Measurements from ENCODE around the gene PIGQ.

PIGQ gene

GRCh38 chr16:628321-629061 lies 58.7 kb downstream of the PIGQ start:
- no peak for DNase-seq (ENCODE audit: low read depth)

DNA sequence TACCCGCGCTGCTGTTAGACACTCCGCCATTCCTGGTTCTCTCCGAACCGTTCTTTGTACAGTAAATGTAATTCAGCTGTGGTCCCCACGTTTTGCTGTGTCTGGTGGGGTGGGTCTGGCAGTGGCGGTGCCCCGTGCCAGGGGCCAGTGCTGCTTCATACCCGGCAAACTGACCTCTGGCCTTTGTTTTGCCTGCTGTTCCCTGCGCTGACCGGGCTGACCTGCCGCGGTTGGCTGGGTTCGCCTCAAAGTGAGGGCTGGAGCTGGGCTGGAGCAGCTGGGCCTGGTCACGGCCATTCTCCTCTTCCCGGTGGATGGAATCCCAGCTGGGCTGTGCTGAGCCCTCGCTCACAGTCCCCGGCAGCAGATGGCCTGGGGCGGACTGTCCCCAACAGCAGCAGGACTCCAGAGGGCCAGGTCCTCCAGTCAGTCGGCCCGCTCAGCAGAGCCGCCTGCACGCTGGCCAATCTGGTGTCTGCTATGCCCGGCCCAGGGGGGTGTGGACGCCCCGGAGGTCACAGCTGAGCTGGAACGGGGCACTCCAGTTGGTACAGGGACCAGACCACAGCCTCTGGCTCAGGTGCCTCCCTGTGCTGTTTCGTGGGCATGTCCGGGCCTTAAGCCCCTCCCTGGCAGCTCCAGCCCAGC lies 59.5 kb downstream of the PIGQ start:
- no peak for DNase-seq (ENCODE audit: low read depth)

DNA sequence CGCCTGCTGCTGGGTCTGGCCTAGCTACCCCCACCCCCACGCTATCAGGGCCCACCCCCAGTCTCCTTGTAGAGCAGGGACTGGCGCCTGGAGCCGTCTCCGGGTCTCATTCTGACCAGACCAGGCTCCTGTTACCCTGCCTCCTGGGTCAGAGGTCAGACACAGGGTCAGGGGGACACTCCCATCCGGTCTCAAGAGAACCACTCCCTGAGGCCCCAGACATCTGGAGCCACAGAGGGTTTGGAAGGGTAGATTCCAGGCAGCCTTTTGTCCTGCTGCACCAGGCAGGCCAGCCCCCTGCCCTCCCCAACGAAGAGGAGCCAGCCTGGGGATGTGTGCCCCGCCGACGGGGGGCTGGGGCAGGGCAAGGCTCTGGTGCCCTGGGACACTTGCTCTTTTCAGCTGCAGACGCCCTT lies 60.1 kb downstream of the PIGQ start:
- no peak for DNase-seq (ENCODE audit: low read depth)

DNA sequence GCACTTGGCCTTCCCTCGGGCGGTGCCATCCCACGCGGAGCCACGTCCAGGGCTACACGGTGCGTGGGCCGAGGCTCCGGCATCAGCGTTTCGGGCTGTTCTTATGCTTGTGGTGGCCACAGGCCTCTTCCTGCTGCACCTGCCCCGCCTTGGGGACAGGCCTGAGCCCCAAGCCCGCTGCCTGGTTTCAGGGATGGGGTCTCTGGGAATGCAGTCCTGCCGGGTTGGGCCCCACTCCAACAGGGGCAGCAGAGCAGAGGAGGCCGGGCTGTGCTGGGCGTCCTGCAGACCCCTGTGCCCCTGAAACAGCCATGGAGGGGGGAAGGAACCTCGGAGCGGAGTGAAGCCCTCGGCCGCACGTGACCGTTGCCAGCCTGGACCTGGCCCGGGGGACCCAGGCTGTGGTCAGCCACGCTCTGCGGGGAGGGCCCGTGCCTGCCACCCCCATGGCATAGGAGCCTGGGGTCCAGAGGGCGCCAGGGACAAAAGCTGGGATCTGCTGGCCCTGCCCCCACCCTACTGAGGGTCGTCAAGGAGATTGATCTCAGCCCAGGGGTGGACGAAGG lies 60.6 kb downstream of the PIGQ start:
- no peak for DNase-seq (ENCODE audit: low read depth)

- DNase-seq (ENCODE audit: low read depth) = no peak
Measured at GRCh38 chr16:630815-631405, 61.1 kb downstream of the PIGQ start, which contains the start of gene WFIKKN1. Gene WFIKKN1 (plus strand): TSS chr16:630985. CDS start chr16:631254, 269 bp downstream.

- no peak for DNase-seq (ENCODE audit: low read depth)
Measured at GRCh38 chr16:631808-632358, 62.1 kb downstream of the PIGQ start.

- no peak for DNase-seq (ENCODE audit: low read depth)
Measured at GRCh38 chr16:632486-633335, 62.9 kb downstream of the PIGQ start.

DNA sequence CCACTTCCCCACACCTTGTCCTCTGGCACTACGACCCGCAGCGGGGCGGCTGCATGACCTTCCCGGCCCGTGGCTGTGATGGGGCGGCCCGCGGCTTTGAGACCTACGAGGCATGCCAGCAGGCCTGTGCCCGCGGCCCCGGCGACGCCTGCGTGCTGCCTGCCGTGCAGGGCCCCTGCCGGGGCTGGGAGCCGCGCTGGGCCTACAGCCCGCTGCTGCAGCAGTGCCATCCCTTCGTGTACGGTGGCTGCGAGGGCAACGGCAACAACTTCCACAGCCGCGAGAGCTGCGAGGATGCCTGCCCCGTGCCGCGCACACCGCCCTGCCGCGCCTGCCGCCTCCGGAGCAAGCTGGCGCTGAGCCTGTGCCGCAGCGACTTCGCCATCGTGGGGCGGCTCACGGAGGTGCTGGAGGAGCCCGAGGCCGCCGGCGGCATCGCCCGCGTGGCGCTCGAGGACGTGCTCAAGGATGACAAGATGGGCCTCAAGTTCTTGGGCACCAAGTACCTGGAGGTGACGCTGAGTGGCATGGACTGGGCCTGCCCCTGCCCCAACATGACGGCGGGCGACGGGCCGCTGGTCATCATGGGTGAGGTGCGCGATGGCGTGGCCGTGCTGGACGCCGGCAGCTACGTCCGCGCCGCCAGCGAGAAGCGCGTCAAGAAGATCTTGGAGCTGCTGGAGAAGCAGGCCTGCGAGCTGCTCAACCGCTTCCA lies 63.7 kb downstream of the PIGQ start:
- DNase-seq (ENCODE audit: low read depth) = no peak
